ENCODE results near the gene ZNF777. TPM values are rescaled to one million over a fixed set of nuclear protein-coding genes. Genes with fewer than 3 reads are reported as not detected.
"Not testable (repeated sequence)": the region's sequence is repeated elsewhere in the genome, so short reads cannot be mapped to it uniquely, and the experiment has no call there.

The ZNF777 gene
- total RNA-seq, 2 donors from 2014 or later = 8.5 to 9.5 TPM

GRCh38 chr7:149456506-149457421, 4.1 kb downstream of the ZNF777 start:
- no peak for DNase-seq (ENCODE audit: low spot score)
- intact Hi-C loops (cut with DNase I) = loop anchor here in 1 of 2 donors (10.0 kb wide), 1 partner anchor 422 kb away; no protein-coding TSS in a partner anchor

DNA sequence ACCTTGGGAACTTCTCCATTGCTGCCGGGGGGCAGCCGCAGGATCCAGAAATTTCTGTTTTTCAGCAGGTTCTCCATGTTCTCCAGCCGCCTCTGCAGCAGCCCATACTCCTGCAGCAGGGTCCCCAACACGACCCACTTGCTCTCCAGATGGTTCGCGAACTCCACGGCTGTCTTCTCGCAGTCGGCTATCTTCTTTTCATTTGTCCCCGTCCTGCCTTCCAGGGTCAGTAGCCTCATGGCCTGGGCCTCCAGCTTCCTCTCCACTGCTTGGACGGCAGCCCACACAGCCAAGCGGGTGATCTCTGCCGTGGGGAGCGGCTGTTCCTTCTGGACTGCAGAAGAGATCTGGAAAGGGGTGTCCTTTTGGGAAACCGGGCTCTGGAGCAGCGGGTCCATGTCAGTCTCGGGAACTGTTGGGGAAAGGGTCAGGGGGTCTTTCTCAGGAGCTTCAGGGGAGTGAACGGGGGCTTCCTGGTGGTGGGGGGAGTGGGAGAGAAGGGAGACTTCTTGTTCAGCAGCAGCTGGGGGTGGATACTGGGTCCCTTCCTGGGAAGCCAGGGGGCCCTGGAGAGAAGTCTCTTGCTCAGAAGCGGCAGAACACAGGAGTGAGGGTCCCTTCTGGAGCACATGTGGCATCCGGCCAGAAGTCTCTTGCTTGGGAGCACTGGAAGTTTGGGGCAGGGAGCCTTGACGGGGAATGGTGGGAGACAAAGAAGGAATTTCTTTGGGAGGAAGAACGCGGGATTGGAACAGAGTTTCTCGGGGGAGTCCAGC, 5.5 kb downstream of the ZNF777 start:
- DNase-seq (ENCODE audit: low spot score) = no peak
- intact Hi-C loops (cut with DNase I) = loop anchor here in 1 of 2 donors (10.0 kb wide), 1 partner anchor 421 kb away; no protein-coding TSS in a partner anchor

DNA sequence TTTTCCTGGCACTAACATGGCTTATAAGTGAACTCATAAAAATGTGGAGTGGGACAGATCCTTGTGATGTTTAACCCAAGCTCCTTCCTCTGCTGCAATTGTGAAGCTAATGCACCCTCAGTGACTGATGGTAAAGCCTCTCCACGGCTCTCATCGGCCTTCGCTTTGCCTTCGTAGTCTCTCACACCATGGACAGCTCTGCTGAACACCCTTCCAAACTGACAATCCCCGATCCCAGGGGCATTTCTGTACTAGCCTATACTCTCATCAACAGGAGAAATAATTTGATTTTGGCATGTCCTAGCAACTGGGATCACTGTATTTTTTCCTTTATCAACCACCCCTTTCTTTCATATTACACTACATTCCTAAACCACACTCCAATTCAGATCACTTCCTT, 6.1 kb downstream of the ZNF777 start:
- DNase-seq (ENCODE audit: low spot score) = no peak
- intact Hi-C loops (cut with DNase I) = loop anchor here in 1 of 2 donors (10.0 kb wide), 1 partner anchor 420 kb away; no protein-coding TSS in a partner anchor

- intact Hi-C loops (cut with DNase I) = loop anchor here in 1 of 2 donors (10.0 kb wide), 1 partner anchor 419 kb away; no protein-coding TSS in a partner anchor
- no peak for DNase-seq (ENCODE audit: low spot score)
Measured at GRCh38 chr7:149454006-149454405, 6.9 kb downstream of the ZNF777 start.

DNA sequence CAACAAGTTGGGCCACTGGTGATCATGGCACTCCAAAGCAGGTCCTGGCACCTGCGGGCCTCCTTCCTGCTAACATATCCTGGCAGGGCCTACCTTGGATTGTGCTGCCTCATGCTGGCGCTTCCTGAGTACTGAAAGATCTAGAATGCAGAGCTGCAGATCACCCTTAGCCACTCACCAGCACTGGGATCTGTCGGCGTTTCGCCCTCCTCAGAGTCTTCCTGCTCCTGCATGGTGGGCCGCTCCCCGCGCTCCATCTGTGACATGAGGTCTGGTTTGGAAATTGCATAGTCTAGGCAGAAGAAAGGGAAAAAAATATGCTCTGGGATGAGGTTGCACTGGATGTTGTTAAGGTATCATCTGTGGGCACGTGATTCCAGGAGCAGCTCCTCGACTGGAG, 10.0 kb downstream of the ZNF777 start:
- DNase-seq (ENCODE audit: low spot score) = no peak
- intact Hi-C loops (cut with DNase I) = loop anchor here in 1 of 2 donors (10.0 kb wide), 1 partner anchor 416 kb away; no protein-coding TSS in a partner anchor

DNA sequence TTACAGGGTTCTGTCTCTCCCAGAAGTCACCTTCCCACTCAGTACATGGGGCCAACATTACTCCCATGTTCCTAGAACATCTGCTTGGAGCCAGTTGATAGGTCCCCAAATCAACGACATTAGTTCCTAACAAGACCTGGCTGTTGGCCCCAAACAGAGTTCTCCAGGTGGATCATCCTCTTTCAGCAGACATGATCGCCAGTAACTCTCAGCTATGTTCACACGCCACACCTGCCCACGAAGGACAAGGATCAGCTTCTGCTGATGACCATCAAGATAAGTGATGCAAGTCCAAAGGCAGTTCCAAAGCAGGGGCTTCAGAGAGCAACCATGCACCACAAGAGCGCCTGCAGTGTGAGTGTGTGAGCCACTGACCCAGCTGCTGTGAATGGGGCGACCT, 11.0 kb downstream of the ZNF777 start:
- intact Hi-C loops (cut with DNase I) = loop anchor here in 1 of 2 donors (10.0 kb wide), 1 partner anchor 415 kb away; no protein-coding TSS in a partner anchor
- no peak for DNase-seq (ENCODE audit: low spot score)

- intact Hi-C loops (cut with DNase I) = no loop called here
- DNase-seq (ENCODE audit: low spot score) = no peak
Measured at GRCh38 chr7:149448961-149449360, 11.9 kb downstream of the ZNF777 start.

DNA sequence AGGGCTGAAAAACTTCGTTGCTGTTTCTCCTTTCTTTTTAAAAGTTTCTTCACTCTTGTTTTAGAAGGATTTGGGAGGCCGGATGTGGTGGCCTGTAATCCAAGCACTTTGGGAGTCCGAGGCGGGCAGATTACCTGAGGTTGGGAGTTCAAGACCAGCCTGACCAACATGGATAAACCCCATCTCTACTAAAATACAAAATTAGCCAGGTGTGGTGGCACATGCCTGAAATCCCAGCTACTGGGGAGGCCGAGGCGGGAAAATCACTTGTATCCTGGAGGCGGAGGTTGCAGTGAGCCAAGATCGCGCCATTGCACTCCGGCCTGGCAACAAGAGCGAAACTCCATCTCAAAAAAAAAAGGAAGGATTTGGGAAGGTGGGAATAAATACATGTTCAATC, 14.8 kb downstream of the ZNF777 start:
- DNase-seq (ENCODE audit: low spot score); intact Hi-C loops (cut with DNase I): not testable (repeated sequence)

DNA sequence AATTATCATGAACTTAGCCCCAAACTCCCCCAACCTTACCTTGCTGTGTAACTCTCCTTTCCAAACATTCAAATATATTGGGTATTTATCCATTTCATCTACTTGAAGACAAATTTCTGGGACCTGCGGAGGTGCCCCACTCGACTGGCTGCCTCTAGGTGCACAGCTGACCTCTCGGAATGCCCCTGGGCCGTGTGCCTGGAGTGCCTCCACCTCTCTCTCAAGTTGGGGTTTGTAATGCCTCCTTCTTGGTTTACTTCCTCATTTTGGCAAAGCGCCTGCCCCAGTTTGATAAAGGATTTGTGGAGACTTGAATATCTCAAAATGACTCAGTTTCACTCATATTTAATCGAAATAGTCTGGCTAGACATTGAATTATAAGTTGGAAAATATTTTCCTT, 16.6 kb downstream of the ZNF777 start:
- intact Hi-C loops (cut with DNase I) = no loop called here
- no peak for DNase-seq (ENCODE audit: low spot score)

DNA sequence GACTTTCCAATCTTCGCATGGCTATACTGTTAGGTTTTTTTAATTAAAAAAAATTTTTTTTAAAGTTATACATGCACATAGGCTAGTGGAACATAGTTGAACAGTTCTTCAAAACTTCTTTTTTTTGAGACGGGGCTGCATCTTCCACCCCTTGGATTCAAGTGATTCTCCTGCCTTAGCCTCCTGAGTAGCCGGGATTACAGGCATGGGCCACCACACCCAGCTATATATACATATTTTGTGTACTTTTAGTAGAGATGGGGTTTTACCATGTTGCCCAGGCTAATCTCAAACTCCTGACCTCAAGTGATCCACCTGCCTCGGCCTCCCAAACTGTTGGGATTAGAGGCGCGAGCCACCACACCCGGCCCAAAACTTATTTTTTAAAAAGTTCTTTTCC, 17.3 kb downstream of the ZNF777 start:
- intact Hi-C loops (cut with DNase I) = no loop called here
- no peak for DNase-seq (ENCODE audit: low spot score)

DNA sequence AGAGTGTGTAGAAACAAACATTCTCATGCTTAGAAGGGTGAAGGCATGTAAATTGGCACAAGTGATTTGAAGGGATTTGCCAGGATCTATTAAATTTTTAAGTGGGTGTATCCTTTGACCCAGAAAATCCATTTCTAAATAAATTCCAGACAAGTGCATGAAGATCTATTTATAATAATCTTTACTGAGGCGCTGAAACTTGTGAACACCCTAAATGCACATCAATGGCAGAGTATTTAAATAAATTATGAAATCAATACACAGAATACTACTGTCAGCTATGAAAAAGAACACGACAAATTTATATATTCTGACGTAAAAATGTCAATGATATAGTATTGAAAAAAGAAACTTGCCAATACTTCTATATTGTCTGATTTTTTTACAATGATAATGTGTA, 17.9 kb downstream of the ZNF777 start:
- no peak for DNase-seq (ENCODE audit: low spot score)
- intact Hi-C loops (cut with DNase I) = no loop called here

- intact Hi-C loops (cut with DNase I) = no loop called here
Measured at GRCh38 chr7:149440222-149440621, 20.6 kb downstream of the ZNF777 start.

GRCh38 chr7:149436358-149436757, 24.5 kb downstream of the ZNF777 start:
- DNase-seq (ENCODE audit: low spot score) = no peak
- intact Hi-C loops (cut with DNase I) = no loop called here

More at GRCh38 chr7:149440222-149440621, 20.6 kb downstream of the ZNF777 start:
- no peak for DNase-seq (ENCODE audit: low spot score)

DNA sequence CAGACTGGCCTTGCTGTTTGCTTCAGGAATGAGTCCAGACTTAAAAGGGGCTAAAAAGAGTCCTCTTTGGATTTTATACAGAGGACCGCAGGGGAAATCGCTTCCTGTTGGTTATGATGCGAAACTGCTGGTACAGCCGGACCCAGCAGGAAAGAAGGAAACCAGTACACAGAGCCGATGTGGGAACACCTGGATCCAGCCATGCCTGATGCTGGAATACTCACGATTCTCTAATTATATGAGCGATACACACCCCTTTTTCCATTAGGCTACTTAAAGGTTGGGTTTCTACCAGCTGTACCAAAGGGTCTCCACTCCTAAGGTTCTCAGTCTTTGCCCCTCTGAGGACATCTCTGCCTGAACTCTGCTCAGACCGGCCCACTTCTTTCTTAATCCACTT, 27.7 kb downstream of the ZNF777 start:
- no peak for DNase-seq (ENCODE audit: low spot score)
- intact Hi-C loops (cut with DNase I) = no loop called here

GRCh38 chr7:149432121-149432691, 28.7 kb downstream of the ZNF777 start:
- no peak for DNase-seq (ENCODE audit: low spot score)
- intact Hi-C loops (cut with DNase I) = no loop called here

- DNase-seq (ENCODE audit: low spot score) = no peak
- intact Hi-C loops (cut with DNase I) = no loop called here
Measured at GRCh38 chr7:149431486-149432120, 29.3 kb downstream of the ZNF777 start.

DNA sequence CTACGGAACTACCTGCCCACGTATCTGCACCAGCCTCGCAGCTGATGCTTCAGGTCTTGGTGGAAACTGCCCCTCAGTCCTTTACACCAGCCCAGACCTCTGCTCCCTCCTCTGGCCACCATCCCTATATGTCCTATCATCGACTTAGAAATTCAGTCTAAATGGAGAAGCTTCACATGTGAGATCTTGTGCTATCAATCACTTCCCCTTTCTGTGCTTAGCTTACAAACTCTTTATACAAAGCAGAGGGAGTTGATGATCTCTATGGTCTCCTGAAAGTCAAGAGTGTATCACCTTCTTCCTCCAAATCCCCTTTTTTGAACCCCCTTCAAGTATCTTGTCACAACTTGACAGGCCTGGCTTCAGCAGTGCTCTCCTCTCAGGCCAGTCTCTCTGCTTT, 30.7 kb downstream of the ZNF777 start:
- no peak for DNase-seq (ENCODE audit: low spot score)
- intact Hi-C loops (cut with DNase I) = no loop called here

- DNase-seq (ENCODE audit: low spot score) = no peak
- intact Hi-C loops (cut with DNase I) = no loop called here
Measured at GRCh38 chr7:149427893-149428292, 33.0 kb downstream of the ZNF777 start.

GRCh38 chr7:149427096-149427680, 33.7 kb downstream of the ZNF777 start:
- intact Hi-C loops (cut with DNase I) = no loop called here
- DNase-seq (ENCODE audit: low spot score) = no peak

All from posterior vena cava (tissue), 2 donors.